HepG2 (cell line): Measurements from ENCODE around the gene BARHL2. TPM values are rescaled to one million over a fixed set of nuclear protein-coding genes. Genes with fewer than 3 reads are reported as not detected.
A peak's percentile ranks its signal among the peaks of the same experiment; 100 is the strongest.

ENCODE experiments used
- ATAC-seq: fragments of 200-7000 bp; cut with Tn5 transposase; 3 replicates; pipeline ENCODE4 v1.9.1; 2020; ENCODE audit warnings: mild to moderate bottlenecking, moderate library complexity
- BruUV-seq: library from RNA; stranded (reverse); fragments of 400-500 nt; replicated peaks from 2 replicates; lab custom pipeline; 2021; lab: Mats Ljungman, UMichigan
- CTCF ChIA-PET: fragments of 300-600 bp; formaldehyde crosslinking; extraction: SDS; loops from one replicate; lab custom pipeline; 2021; ENCODE audit warnings: low total read pairs, inconsistent platforms, low intra/inter-chr PET ratio; lab: Yijun Ruan, JAX
- POLR2A ChIA-PET: fragments of 350-600 bp; sonication (Branson Sonifier 250); formaldehyde crosslinking; loops from one replicate; lab custom pipeline; 2020; ENCODE audit warnings: antibody characterized with exemption, inconsistent platforms; lab: Yijun Ruan, JAX
- DNase-seq: peaks from one replicate; pipeline ENCODE4 v3.0.0-alpha.2; 2015; ENCODE audit warnings: low spot score
- FAIRE-seq: peaks from 3 replicates; lab custom pipeline; 2011; peaks lifted over from hg19 to GRCh38; lab: Jason Lieb, UNC
- H2AFZ ChIP-seq: one replicate; pipeline ENCODE4 v1.6.1; 2011; ENCODE audit warnings: low read length, inconsistent platforms
- H3K27ac ChIP-seq: fragments of 300-600 bp; 3 replicates; pipeline ENCODE4 v1.8.0; 2011; ENCODE audit warnings: mixed run types, mild to moderate bottlenecking, mixed read lengths, low read length, inconsistent platforms; ENCODE audit not compliant: insufficient read depth; ENCODE audit errors: extremely low read length
- H3K27me3 ChIP-seq, 2 experiments: fragments of 200-600 bp in 1 of 2; 2 replicates in 1 of 2; 3 replicates in 1 of 2; pipeline versions ENCODE4 v1.6.0 to v1.8.0; 2011; ENCODE audit warnings: low read length in 2 of 2, mild to moderate bottlenecking in 2 of 2, moderate library complexity in 2 of 2, inconsistent platforms in 1 of 2; ENCODE audit not compliant: insufficient read depth in 2 of 2, control insufficient read depth in 1 of 2
- H3K36me3 ChIP-seq, 2 experiments: fragments of 200-600 bp in 1 of 2; replicated peaks in 1 of 2; 2 replicates in 1 of 2; 3 replicates in 1 of 2; pipeline versions ENCODE4 v1.5.1 to v1.8.0; 2011; ENCODE audit warnings: low read length in 2 of 2, inconsistent platforms in 1 of 2; ENCODE audit not compliant: insufficient read depth in 2 of 2, control insufficient read depth in 1 of 2
- H3K4me1 ChIP-seq: 2 replicates; pipeline ENCODE4 v1.5.1; 2012; ENCODE audit warnings: low read length, inconsistent platforms; ENCODE audit not compliant: insufficient read depth
- H3K4me2 ChIP-seq: 2 replicates; pipeline ENCODE4 v1.6.0; 2011; ENCODE audit warnings: low read depth, low read length, inconsistent platforms
- H3K4me3 ChIP-seq, 3 experiments: fragments of 200-600 bp in 1 of 3; sonication (generic), shearing (Covaris generic) in 1 of 3; replicated peaks in 1 of 3; 2 replicates each; pipeline ENCODE4 v1.5.1; 2011 to 2016; ENCODE audit warnings: low read length in 3 of 3, inconsistent platforms in 2 of 3, low read depth in 2 of 3, mild to moderate bottlenecking in 2 of 3, control low read depth in 1 of 3, mixed read lengths in 1 of 3; ENCODE audit not compliant: insufficient read depth in 1 of 3
- H3K79me2 ChIP-seq: one replicate; pipeline ENCODE4 v1.6.1; 2011; ENCODE audit warnings: low read length, inconsistent platforms; ENCODE audit not compliant: insufficient read depth
- H3K9ac ChIP-seq: 2 replicates; pipeline ENCODE4 v1.6.0; 2011; ENCODE audit warnings: mild to moderate bottlenecking, low read depth, low read length, inconsistent platforms; ENCODE audit not compliant: insufficient read depth
- H3K9me3 ChIP-seq: 2 replicates; pipeline ENCODE4 v1.5.1; 2012; ENCODE audit warnings: mild to moderate bottlenecking, low read length
- H4K20me1 ChIP-seq: 2 replicates; pipeline ENCODE4 v1.6.0; 2011; ENCODE audit warnings: inconsistent platforms, mild to moderate bottlenecking, low read length, moderate library complexity; ENCODE audit not compliant: insufficient read depth
- ARID2 ChIP-seq: sonication (generic); formaldehyde crosslinking; IDR thresholded peaks from 2 replicates; pipeline ENCODE4 v1.8.1; 2022; ENCODE audit warnings: mild to moderate bottlenecking, missing genetic modification reagents, borderline replicate concordance
- MLX ChIP-seq: IDR thresholded peaks from 2 replicates; pipeline ENCODE4 v1.6.1; 2016
- PRDM10 ChIP-seq: sonication (generic); formaldehyde crosslinking; IDR thresholded peaks from 2 replicates; pipeline ENCODE4 v1.4.0; 2020; ENCODE audit warnings: low read depth, missing genetic modification reagents
- RFX5 ChIP-seq: IDR thresholded peaks from 2 replicates; pipeline ENCODE4 v1.6.1; 2011; ENCODE audit warnings: low read depth, low read length, improper control_type of control experiment
- SRSF9 ChIP-seq: fragments of 200-400 bp; formaldehyde crosslinking; IDR thresholded peaks from 2 replicates; pipeline ENCODE4 v1.6.1; 2018; ENCODE audit warnings: borderline replicate concordance, mild to moderate bottlenecking, low read depth, low read length; ENCODE audit not compliant: insufficient read depth, poor library complexity, severe bottlenecking
- ZNF512B ChIP-seq: sonication (generic); formaldehyde crosslinking; IDR thresholded peaks from 2 replicates; pipeline ENCODE4 v1.5.1; 2020; ENCODE audit warnings: missing genetic modification reagents, mild to moderate bottlenecking, borderline replicate concordance
- ZNF576 ChIP-seq: sonication (generic); formaldehyde crosslinking; IDR thresholded peaks from 2 replicates; pipeline ENCODE4 v1.4.0; 2020; ENCODE audit warnings: mild to moderate bottlenecking, missing genetic modification reagents
- ZNF674 ChIP-seq: sonication (generic); formaldehyde crosslinking; IDR thresholded peaks from 2 replicates; pipeline ENCODE4 v1.5.0; 2020; ENCODE audit warnings: low read depth, mild to moderate bottlenecking, missing genetic modification reagents
- in situ Hi-C: cut with HindIII; loops from 2 replicates; pipeline ENCODE4 v1.10.0; 2017; ENCODE audit warnings: low pct_unique_long_range_greater_than_20kb; ENCODE audit not compliant: extremely low pct_ligation_motif_present
- intact Hi-C: fragments of 100-400 bp; cut with micrococcal nuclease; formaldehyde crosslinking; loops from one replicate; pipeline ENCODE4 v1.10.0; 2022; ENCODE audit not compliant: unreplicated experiment
- polyA plus RNA-seq, 8 experiments: library from polyadenylated mRNA; depleted of rRNA in 3 of 8; stranded (reverse) in 7 of 8; unstranded in 1 of 8; fragments of >200 nt; fragmentation: Illumina TruSeq in 4 of 8; extraction: Trizol in 4 of 8; gene quantifications; 2 replicates each; pipeline versions ENCODE4 v1.2.1 to v1.2.3, GENCODE V29; 2011 to 2016; ENCODE audit warnings: low read depth in 4 of 8, missing spikeins in 1 of 8, mixed read lengths in 1 of 8; ENCODE audit not compliant: insufficient read depth in 1 of 8
- total RNA-seq, 5 experiments: library from RNA; depleted of rRNA; stranded (reverse); fragments of >200 nt; fragmentation: Illumina TruSeq; extraction: Trizol; gene quantifications; 2 replicates each; pipeline ENCODE4 v1.2.3, GENCODE V29; 2016; ENCODE audit warnings: low read depth in 1 of 5

The BARHL2 gene
- total and polyA plus RNA-seq, 2 of the 13 experiments (the other 11 are each of a cell fraction or from before 2014, with no cell fraction given), result not detected

- H3K9ac ChIP-seq, result no peak overlapping the region
- no peaks in the 10 kb centered on the region for H3K9me3 ChIP-seq
- peaks cover 13% of the 10 kb centered on the region for H3K4me1 ChIP-seq
- ChIA-PET POLR2A (no interaction called here), CTCF (no interaction called here)
- no peaks in the 10 kb centered on the region for H4K20me1 ChIP-seq
- ATAC-seq (peak; percentile 92), FAIRE-seq (peak; percentile 69), DNase-seq (peak; percentile 67)
- H3K27me3 ChIP-seq, result peaks cover 1 to 3% of the 10 kb centered on the region in 2 experiments; a peak in 1 of 5 replicates
- no peak overlapping the region for H3K27ac ChIP-seq
- H3K79me2 ChIP-seq, result no peaks in the 10 kb centered on the region
- H3K36me3 ChIP-seq, result no peaks in the 10 kb centered on the region
- BruUV-seq, result no TSS peak
- no peak overlapping the region for H2AFZ ChIP-seq
- no peak overlapping the region for H3K4me3 ChIP-seq
- intact Hi-C loops, result no loop called here
- H3K4me2 ChIP-seq, result no peak overlapping the region
- in situ Hi-C loops, result no loop called here
- TF ChIP-seq ZNF512B (CRISPR knock-in tag) (no peak), ARID2 (CRISPR knock-in tag) (no peak), PRDM10 (no peak), MLX (no peak), ZNF576 (CRISPR knock-in tag) (no peak), ZNF674 (CRISPR knock-in tag) (no peak), SRSF9 (no peak), RFX5 (no peak)
Measured at GRCh38 chr1:90748668-90749067, 31.6 kb upstream of the BARHL2 start.
